IMR-90 (cell line): ENCODE data around the gene NLRP14.

Source experiments
- MXI1 ChIP-seq: IDR thresholded peaks from 2 replicates; pipeline ENCODE4 v1.6.1; 2012; ENCODE audit warnings: low read depth, mild to moderate bottlenecking, low read length, moderate library complexity, borderline replicate concordance
- RCOR1 ChIP-seq: IDR thresholded peaks from 2 replicates; pipeline ENCODE4 v1.6.1; 2012; ENCODE audit warnings: mild to moderate bottlenecking, low read length, improper control_type of control experiment; ENCODE audit not compliant: insufficient replicate concordance
- TF ChIP-seq, protein P1 (sequence below): conservative IDR thresholded peaks from 2 replicates; pipeline ENCODE4 v1.5.1; 2012; ENCODE audit warnings: mild to moderate bottlenecking, low read depth, low read length, improper control_type of control experiment

DNA sequence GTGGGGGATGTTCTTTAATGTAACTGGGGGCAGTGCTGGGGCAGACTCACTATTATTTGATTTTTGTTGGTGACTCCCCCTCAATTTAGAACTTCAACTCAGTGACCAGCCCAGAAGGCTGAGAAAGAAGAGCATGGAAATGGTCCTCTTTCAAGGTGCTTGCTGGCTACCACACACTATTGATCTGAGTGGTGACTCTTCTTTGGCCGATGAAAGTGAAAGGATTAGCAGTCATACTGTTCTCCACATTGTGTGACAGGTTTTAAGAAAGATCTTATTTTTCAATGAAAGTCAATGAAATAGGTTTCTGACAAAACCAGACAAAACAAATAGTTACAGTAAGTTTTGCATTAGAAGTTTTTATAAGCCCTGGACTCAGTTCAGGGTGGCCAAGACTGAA is 29.9 kb downstream of the NLRP14 start:
- TF ChIP-seq, protein P1, sequence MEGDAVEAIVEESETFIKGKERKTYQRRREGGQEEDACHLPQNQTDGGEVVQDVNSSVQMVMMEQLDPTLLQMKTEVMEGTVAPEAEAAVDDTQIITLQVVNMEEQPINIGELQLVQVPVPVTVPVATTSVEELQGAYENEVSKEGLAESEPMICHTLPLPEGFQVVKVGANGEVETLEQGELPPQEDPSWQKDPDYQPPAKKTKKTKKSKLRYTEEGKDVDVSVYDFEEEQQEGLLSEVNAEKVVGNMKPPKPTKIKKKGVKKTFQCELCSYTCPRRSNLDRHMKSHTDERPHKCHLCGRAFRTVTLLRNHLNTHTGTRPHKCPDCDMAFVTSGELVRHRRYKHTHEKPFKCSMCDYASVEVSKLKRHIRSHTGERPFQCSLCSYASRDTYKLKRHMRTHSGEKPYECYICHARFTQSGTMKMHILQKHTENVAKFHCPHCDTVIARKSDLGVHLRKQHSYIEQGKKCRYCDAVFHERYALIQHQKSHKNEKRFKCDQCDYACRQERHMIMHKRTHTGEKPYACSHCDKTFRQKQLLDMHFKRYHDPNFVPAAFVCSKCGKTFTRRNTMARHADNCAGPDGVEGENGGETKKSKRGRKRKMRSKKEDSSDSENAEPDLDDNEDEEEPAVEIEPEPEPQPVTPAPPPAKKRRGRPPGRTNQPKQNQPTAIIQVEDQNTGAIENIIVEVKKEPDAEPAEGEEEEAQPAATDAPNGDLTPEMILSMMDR: no peak
- TF ChIP-seq MXI1: no peak
- no peak for TF ChIP-seq RCOR1
